H1 (cell line): Measurements from ENCODE around the gene RNF8.

Experiments used
- ATF2 ChIP-seq: IDR thresholded peaks from 2 replicates; pipeline ENCODE4 v1.6.1; 2012; ENCODE audit warnings: low read length, inconsistent platforms
- BRCA1 ChIP-seq: IDR thresholded peaks from 2 replicates; pipeline ENCODE4 v1.6.1; 2012; ENCODE audit warnings: low read depth, low read length, improper control_type of control experiment
- CBX8 ChIP-seq: fragments of 300-800, 300-1000 bp; sonication (generic); IDR thresholded peaks from 2 replicates; pipeline ENCODE4 v1.7.1; 2016; ENCODE audit warnings: low read depth, low read length, borderline replicate concordance
- CTCF ChIP-seq, 3 experiments: IDR thresholded peaks; 1 replicate in 2 of 3; 2 replicates in 1 of 3; pipeline versions ENCODE4 v1.5.1 to v1.6.1; 2011; ENCODE audit warnings: low read length in 3 of 3, mild to moderate bottlenecking in 3 of 3, inconsistent platforms in 2 of 3, low read depth in 1 of 3, moderate library complexity in 1 of 3; ENCODE audit not compliant: insufficient read depth in 1 of 3; ENCODE audit errors: control extremely low read depth in 1 of 3
- EP300 ChIP-seq, 2 experiments: IDR thresholded peaks; 1 replicate in 1 of 2; 2 replicates in 1 of 2; pipeline ENCODE4 v1.6.1; 2011 to 2012; ENCODE audit warnings: low read depth in 2 of 2, low read length in 2 of 2, mild to moderate bottlenecking in 2 of 2, borderline replicate concordance in 1 of 2, inconsistent platforms in 1 of 2, moderate library complexity in 1 of 2
- POLR2A ChIP-seq, 2 experiments: IDR thresholded peaks; 1 replicate in 1 of 2; 2 replicates in 1 of 2; pipeline ENCODE4 v1.6.1; 2011; ENCODE audit warnings: low read depth in 2 of 2, low read length in 2 of 2, mild to moderate bottlenecking in 2 of 2; ENCODE audit errors: control extremely low read depth in 1 of 2
- POLR2AphosphoS5 ChIP-seq: IDR thresholded peaks from 2 replicates; pipeline ENCODE4 v1.6.1; 2011; ENCODE audit warnings: low read depth, low read length
- SIN3A ChIP-seq, 2 experiments: IDR thresholded peaks in 1 of 2; conservative IDR thresholded peaks in 1 of 2; 2 replicates each; pipeline ENCODE4 v1.6.1; 2011 to 2012; ENCODE audit warnings: low read length in 2 of 2, improper control_type of control experiment in 1 of 2, low read depth in 1 of 2, mild to moderate bottlenecking in 1 of 2
- SP1 ChIP-seq: IDR thresholded peaks from 2 replicates; pipeline ENCODE4 v1.6.1; 2011; ENCODE audit warnings: low read depth, low read length
- SRF ChIP-seq: IDR thresholded peaks from 2 replicates; pipeline ENCODE4 v1.6.1; 2011; ENCODE audit warnings: mild to moderate bottlenecking, low read depth, low read length, moderate library complexity
- TF ChIP-seq, protein P1 (sequence below): IDR thresholded peaks from 2 replicates; pipeline ENCODE4 v1.6.1; 2011; ENCODE audit warnings: low read length, improper control_type of control experiment

DNA sequence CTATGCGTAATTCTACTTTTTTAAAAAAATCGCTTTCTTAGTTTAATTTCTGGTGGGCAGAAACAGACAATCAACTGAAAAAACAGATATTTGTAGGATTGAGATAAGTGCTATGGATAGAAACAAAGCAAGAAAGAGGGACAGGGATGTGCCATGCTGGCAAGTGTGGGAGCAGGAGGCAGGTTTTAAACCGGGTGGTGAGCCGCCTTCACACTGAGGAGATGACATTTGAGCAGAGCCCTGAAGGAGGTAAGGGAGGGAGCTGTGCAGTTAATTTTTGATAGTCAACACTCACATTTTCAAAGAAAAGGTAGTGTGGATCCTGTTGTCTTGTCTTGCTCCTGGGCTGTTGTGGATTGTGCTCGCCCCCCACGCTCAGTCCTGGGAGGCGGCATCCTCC, 49.0 kb upstream of the RNF8 start:
- TF ChIP-seq CTCF (IDR thresholded peaks at IDR 0.05; ENCODE audit: control extremely low read depth in 1 of 3, insufficient read depth in 1 of 3, low read depth in 1 of 3, low read length in 3 of 3), result no peak
- no peak for TF ChIP-seq CBX8
- TF ChIP-seq POLR2A (IDR thresholded peaks at IDR 0.05; ENCODE audit: control extremely low read depth in 1 of 2, low read depth in 2 of 2, low read length in 2 of 2), result no peak
- TF ChIP-seq, protein P1, sequence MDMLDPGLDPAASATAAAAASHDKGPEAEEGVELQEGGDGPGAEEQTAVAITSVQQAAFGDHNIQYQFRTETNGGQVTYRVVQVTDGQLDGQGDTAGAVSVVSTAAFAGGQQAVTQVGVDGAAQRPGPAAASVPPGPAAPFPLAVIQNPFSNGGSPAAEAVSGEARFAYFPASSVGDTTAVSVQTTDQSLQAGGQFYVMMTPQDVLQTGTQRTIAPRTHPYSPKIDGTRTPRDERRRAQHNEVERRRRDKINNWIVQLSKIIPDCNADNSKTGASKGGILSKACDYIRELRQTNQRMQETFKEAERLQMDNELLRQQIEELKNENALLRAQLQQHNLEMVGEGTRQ, result no peak
- no peak for TF ChIP-seq SRF
- TF ChIP-seq POLR2AphosphoS5, result no peak
- TF ChIP-seq SIN3A (conservative IDR thresholded peaks at IDR 0.05 in 1 of 2, IDR thresholded peaks at IDR 0.05 in 1 of 2; ENCODE audit: low read depth in 1 of 2, low read length in 2 of 2), result no peak
- TF ChIP-seq EP300 (IDR thresholded peaks at IDR 0.05; ENCODE audit: borderline replicate concordance in 1 of 2, low read depth in 2 of 2, low read length in 2 of 2), result no peak
- TF ChIP-seq BRCA1, result no peak
- TF ChIP-seq SP1, result no peak
- TF ChIP-seq ATF2, result no peak
